Measurements from ENCODE around the gene IFT88.

The IFT88 gene

GRCh38 chr13:20592606-20593005, 25.6 kb downstream of the IFT88 start:
- no peak overlapping the region for H3K4me3 ChIP-seq (ENCODE audit: low read length)
- no peak overlapping the region for H3K27ac ChIP-seq (ENCODE audit: low read length)
- H3K9ac ChIP-seq (ENCODE audit: low read depth, low read length): no peak overlapping the region
- no peaks in the 10 kb centered on the region for H3K36me3 ChIP-seq (ENCODE audit: insufficient read depth, low read depth, low read length)
- H3K27me3 ChIP-seq (ENCODE audit: insufficient read depth, low read length): no peaks in the 10 kb centered on the region
- H3K9me3 ChIP-seq (ENCODE audit: insufficient read depth, low read depth, low read length): no peaks in the 10 kb centered on the region
- H3K4me1 ChIP-seq (ENCODE audit: insufficient read depth, low read length): no peaks in the 10 kb centered on the region

GRCh38 chr13:20594280-20594679, 27.3 kb downstream of the IFT88 start:
- no peaks in the 10 kb centered on the region for H3K36me3 ChIP-seq (ENCODE audit: insufficient read depth, low read depth, low read length)
- no peak overlapping the region for H3K9ac ChIP-seq (ENCODE audit: low read depth, low read length)
- H3K27me3 ChIP-seq (ENCODE audit: insufficient read depth, low read length): no peaks in the 10 kb centered on the region
- H3K4me1 ChIP-seq (ENCODE audit: insufficient read depth, low read length): no peaks in the 10 kb centered on the region
- no peak overlapping the region for H3K4me3 ChIP-seq (ENCODE audit: low read length)
- H3K27ac ChIP-seq (ENCODE audit: low read length): no peak overlapping the region
- no peaks in the 10 kb centered on the region for H3K9me3 ChIP-seq (ENCODE audit: insufficient read depth, low read depth, low read length)

- no peak overlapping the region for H3K9ac ChIP-seq (ENCODE audit: low read depth, low read length)
- H3K36me3 ChIP-seq (ENCODE audit: insufficient read depth, low read depth, low read length): peaks cover 6% of the 10 kb centered on the region; the same call in 1 of the 2 replicates
- no peaks in the 10 kb centered on the region for H3K9me3 ChIP-seq (ENCODE audit: insufficient read depth, low read depth, low read length)
- H3K27me3 ChIP-seq (ENCODE audit: insufficient read depth, low read length): no peaks in the 10 kb centered on the region
- H3K4me1 ChIP-seq (ENCODE audit: insufficient read depth, low read length): no peaks in the 10 kb centered on the region
- no peak overlapping the region for H3K4me3 ChIP-seq (ENCODE audit: low read length)
- H3K27ac ChIP-seq (ENCODE audit: low read length): no peak overlapping the region
These were observed 40.1 kb downstream of the IFT88 start for GRCh38 chr13:20607015-20607414.

- H3K4me3 ChIP-seq (ENCODE audit: low read length): no peak overlapping the region
- H3K36me3 ChIP-seq (ENCODE audit: insufficient read depth, low read depth, low read length): peaks cover 6% of the 10 kb centered on the region; the same call in 1 of the 2 replicates
- no peaks in the 10 kb centered on the region for H3K9me3 ChIP-seq (ENCODE audit: insufficient read depth, low read depth, low read length)
- no peaks in the 10 kb centered on the region for H3K4me1 ChIP-seq (ENCODE audit: insufficient read depth, low read length)
- H3K27me3 ChIP-seq (ENCODE audit: insufficient read depth, low read length): no peaks in the 10 kb centered on the region
- no peak overlapping the region for H3K9ac ChIP-seq (ENCODE audit: low read depth, low read length)
- no peak overlapping the region for H3K27ac ChIP-seq (ENCODE audit: low read length)
These were observed 41.6 kb downstream of the IFT88 start for GRCh38 chr13:20608438-20609020.

- Histone ChIP-seq H3K4me1 (ENCODE audit: insufficient read depth, low read length) (no peaks in the 10 kb centered on the region), H3K4me3 (ENCODE audit: low read length) (no peak overlapping the region), H3K9me3 (ENCODE audit: insufficient read depth, low read depth, low read length) (no peaks in the 10 kb centered on the region), H3K27me3 (ENCODE audit: insufficient read depth, low read length) (no peaks in the 10 kb centered on the region), H3K27ac (ENCODE audit: low read length) (no peak overlapping the region), H3K36me3 (ENCODE audit: insufficient read depth, low read depth, low read length) (peaks cover 6% of the 10 kb centered on the region; the same call in 1 of the 2 replicates), H3K9ac (ENCODE audit: low read depth, low read length) (no peak overlapping the region)
These were observed 42.2 kb downstream of the IFT88 start for GRCh38 chr13:20609145-20609544.

GRCh38 chr13:20610006-20610405, 43.0 kb downstream of the IFT88 start:
- no peaks in the 10 kb centered on the region for H3K9me3 ChIP-seq (ENCODE audit: insufficient read depth, low read depth, low read length)
- H3K36me3 ChIP-seq (ENCODE audit: insufficient read depth, low read depth, low read length): peaks cover 6% of the 10 kb centered on the region; the same call in 1 of the 2 replicates
- no peaks in the 10 kb centered on the region for H3K4me1 ChIP-seq (ENCODE audit: insufficient read depth, low read length)
- no peak overlapping the region for H3K4me3 ChIP-seq (ENCODE audit: low read length)
- H3K27me3 ChIP-seq (ENCODE audit: insufficient read depth, low read length): no peaks in the 10 kb centered on the region
- H3K27ac ChIP-seq (ENCODE audit: low read length): no peak overlapping the region
- H3K9ac ChIP-seq (ENCODE audit: low read depth, low read length): no peak overlapping the region

- H3K27me3 ChIP-seq (ENCODE audit: insufficient read depth, low read length): no peaks in the 10 kb centered on the region
- H3K9ac ChIP-seq (ENCODE audit: low read depth, low read length): no peak overlapping the region
- no peak overlapping the region for H3K27ac ChIP-seq (ENCODE audit: low read length)
These were observed 49.3 kb downstream of the IFT88 start for GRCh38 chr13:20616059-20616797.

GRCh38 chr13:20623000-20623399, 56.0 kb downstream of the IFT88 start:
- no peak overlapping the region for H3K9ac ChIP-seq (ENCODE audit: low read depth, low read length)
- H3K9me3 ChIP-seq (ENCODE audit: insufficient read depth, low read depth, low read length): no peaks in the 10 kb centered on the region
- H3K27me3 ChIP-seq (ENCODE audit: insufficient read depth, low read length): no peaks in the 10 kb centered on the region
- no peak overlapping the region for H3K27ac ChIP-seq (ENCODE audit: low read length)
- no peaks in the 10 kb centered on the region for H3K4me1 ChIP-seq (ENCODE audit: insufficient read depth, low read length)
- no peak overlapping the region for H3K4me3 ChIP-seq (ENCODE audit: low read length)
- no peaks in the 10 kb centered on the region for H3K36me3 ChIP-seq (ENCODE audit: insufficient read depth, low read depth, low read length)

More at GRCh38 chr13:20616059-20616797, 49.3 kb downstream of the IFT88 start:
- H3K36me3 ChIP-seq (ENCODE audit: insufficient read depth, low read depth, low read length): no peaks in the 10 kb centered on the region
- H3K4me3 ChIP-seq (ENCODE audit: low read length): no peak overlapping the region
- H3K4me1 ChIP-seq (ENCODE audit: insufficient read depth, low read length): no peaks in the 10 kb centered on the region
- H3K9me3 ChIP-seq (ENCODE audit: insufficient read depth, low read depth, low read length): no peaks in the 10 kb centered on the region

- H3K27me3 ChIP-seq (ENCODE audit: insufficient read depth, low read length): no peaks in the 10 kb centered on the region
- no peaks in the 10 kb centered on the region for H3K9me3 ChIP-seq (ENCODE audit: insufficient read depth, low read depth, low read length)
- no peak overlapping the region for H3K4me3 ChIP-seq (ENCODE audit: low read length)
- H3K9ac ChIP-seq (ENCODE audit: low read depth, low read length): no peak overlapping the region
- H3K27ac ChIP-seq (ENCODE audit: low read length): no peak overlapping the region
- no peaks in the 10 kb centered on the region for H3K4me1 ChIP-seq (ENCODE audit: insufficient read depth, low read length)
- H3K36me3 ChIP-seq (ENCODE audit: insufficient read depth, low read depth, low read length): no peaks in the 10 kb centered on the region
These were observed 57.3 kb downstream of the IFT88 start for GRCh38 chr13:20624213-20624612.

GRCh38 chr13:20633802-20634201, 66.8 kb downstream of the IFT88 start:
- Histone ChIP-seq H3K36me3 (ENCODE audit: insufficient read depth, low read depth, low read length) (no peaks in the 10 kb centered on the region), H3K4me1 (ENCODE audit: insufficient read depth, low read length) (no peaks in the 10 kb centered on the region), H3K9me3 (ENCODE audit: insufficient read depth, low read depth, low read length) (no peaks in the 10 kb centered on the region)

GRCh38 chr13:20636079-20636478, 69.1 kb downstream of the IFT88 start:
- Histone ChIP-seq H3K27me3 (ENCODE audit: insufficient read depth, low read length) (no peaks in the 10 kb centered on the region), H3K27ac (ENCODE audit: low read length) (no peak overlapping the region), H3K4me3 (ENCODE audit: low read length) (no peak overlapping the region), H3K9me3 (ENCODE audit: insufficient read depth, low read depth, low read length) (no peaks in the 10 kb centered on the region), H3K4me1 (ENCODE audit: insufficient read depth, low read length) (no peaks in the 10 kb centered on the region), H3K9ac (ENCODE audit: low read depth, low read length) (no peak overlapping the region), H3K36me3 (ENCODE audit: insufficient read depth, low read depth, low read length) (no peaks in the 10 kb centered on the region)

More at GRCh38 chr13:20633802-20634201, 66.8 kb downstream of the IFT88 start:
- no peak overlapping the region for H3K9ac ChIP-seq (ENCODE audit: low read depth, low read length)
- no peak overlapping the region for H3K27ac ChIP-seq (ENCODE audit: low read length)
- no peaks in the 10 kb centered on the region for H3K27me3 ChIP-seq (ENCODE audit: insufficient read depth, low read length)
- no peak overlapping the region for H3K4me3 ChIP-seq (ENCODE audit: low read length)

GRCh38 chr13:20637811-20638210, 70.9 kb downstream of the IFT88 start:
- no peaks in the 10 kb centered on the region for H3K36me3 ChIP-seq (ENCODE audit: insufficient read depth, low read depth, low read length)
- H3K9me3 ChIP-seq (ENCODE audit: insufficient read depth, low read depth, low read length): no peaks in the 10 kb centered on the region
- H3K27ac ChIP-seq (ENCODE audit: low read length): no peak overlapping the region
- H3K27me3 ChIP-seq (ENCODE audit: insufficient read depth, low read length): no peaks in the 10 kb centered on the region
- no peaks in the 10 kb centered on the region for H3K4me1 ChIP-seq (ENCODE audit: insufficient read depth, low read length)
- no peak overlapping the region for H3K9ac ChIP-seq (ENCODE audit: low read depth, low read length)
- H3K4me3 ChIP-seq (ENCODE audit: low read length): no peak overlapping the region

Data from iPS-20b (cell line).